ENCODE data around the gene NPHP4. TPM values are rescaled to one million over a fixed set of nuclear protein-coding genes. Genes with fewer than 3 reads are reported as not detected.

NPHP4 gene
- total RNA-seq, 2 experiments from 2014 or later = 6.2 to 7.7 TPM

GRCh38 chr1:5863238-5863637 is 129.0 kb downstream of the NPHP4 start:
- DNase-seq = no peak
- Histone ChIP-seq H3K36me3 (ENCODE audit: insufficient read depth, low read length) (no peaks in the 10 kb centered on the region), H3K4me1 (ENCODE audit: insufficient read depth, low read length) (no peaks in the 10 kb centered on the region), H3K27ac (ENCODE audit: low read depth in 1 of 2, low read length in 2 of 2) (no peak overlapping the region), H3K9me3 (ENCODE audit: control insufficient read depth in 1 of 2, insufficient read depth in 1 of 2, low read length in 2 of 2) (no peaks in the 10 kb centered on the region), H3K4me3 (ENCODE audit: low read length) (no peak overlapping the region), H3K27me3 (ENCODE audit: control insufficient read depth in 1 of 2, insufficient read depth in 2 of 2, low read length in 2 of 2) (no peaks in the 10 kb centered on the region)
- TF ChIP-seq CTCF (IDR thresholded peaks at IDR 0.05) = no peak
- Mint-ChIP-seq H3K4me3 (no peak overlapping the region), H3K27me3 (no peaks in the 10 kb centered on the region), H3K4me1 (ENCODE audit: low read depth) (no peaks in the 10 kb centered on the region), H3K36me3 (ENCODE audit: low read depth) (peaks cover 4% of the 10 kb centered on the region), H3K27ac (no peak overlapping the region), H3K9me3 (no peaks in the 10 kb centered on the region)
- POLR2A ChIA-PET = interaction anchor here (0.7 kb wide), 1 partner anchor 65 kb away, joined by 3 read pairs; no protein-coding TSS in a partner anchor
- intact Hi-C loops (cut with DNase I, micrococcal nuclease) = no loop called here
- no peak for ATAC-seq (ENCODE audit: poor library complexity)
- CTCF ChIA-PET = no interaction called here

DNA sequence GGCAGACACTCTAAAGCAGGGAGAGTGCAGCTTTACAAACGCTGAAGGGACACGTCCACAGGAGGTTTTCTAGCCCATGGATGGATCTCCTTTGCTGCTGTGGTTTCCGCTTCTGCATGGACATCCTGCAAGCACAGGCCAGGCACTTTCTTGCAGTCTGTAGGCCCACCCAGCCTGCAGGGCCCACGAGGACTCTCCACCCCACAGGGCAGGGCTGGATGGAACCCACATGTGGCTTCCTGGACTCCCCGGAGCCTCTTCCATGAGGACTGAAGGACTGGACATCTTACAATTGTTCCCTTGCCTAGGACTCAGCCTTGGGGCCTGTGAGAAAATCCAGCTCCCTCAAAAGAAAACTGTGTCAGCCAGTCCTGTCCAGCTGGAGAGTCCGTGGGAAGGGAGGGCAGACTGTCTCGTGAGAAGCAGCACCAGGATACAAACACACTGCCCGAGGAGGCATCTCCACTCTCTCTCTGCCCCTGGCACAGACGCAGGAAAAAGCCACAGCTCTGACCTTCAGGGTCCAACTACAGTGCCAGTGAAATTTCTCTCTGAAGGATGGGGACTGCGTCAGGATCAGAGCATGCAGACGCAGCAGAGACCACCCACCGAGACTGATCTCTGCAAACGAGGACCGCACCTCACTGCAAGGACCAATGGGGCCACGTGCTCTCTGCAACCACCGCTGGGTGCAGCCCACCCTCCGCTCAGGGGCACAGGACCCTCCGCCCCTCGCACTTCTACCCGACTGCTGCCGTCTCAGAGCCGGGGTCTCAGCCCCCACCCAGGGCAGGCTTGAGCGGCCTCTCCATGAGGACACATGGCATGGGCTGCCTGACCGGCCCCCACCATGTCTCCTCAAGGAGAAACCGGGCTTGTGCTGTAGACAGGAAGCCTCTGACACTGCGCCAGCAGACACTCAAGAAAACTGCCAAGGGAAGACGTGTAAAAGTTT is 130.1 kb downstream of the NPHP4 start:
- no peak for TF ChIP-seq CTCF (IDR thresholded peaks at IDR 0.05)
- Mint-ChIP-seq H3K27ac (no peak overlapping the region), H3K9me3 (no peaks in the 10 kb centered on the region), H3K4me3 (no peak overlapping the region), H3K36me3 (ENCODE audit: low read depth) (peaks cover 4% of the 10 kb centered on the region), H3K27me3 (no peaks in the 10 kb centered on the region), H3K4me1 (ENCODE audit: low read depth) (no peaks in the 10 kb centered on the region)
- no peaks in the 10 kb centered on the region for H3K9me3 ChIP-seq (ENCODE audit: control insufficient read depth in 1 of 2, insufficient read depth in 1 of 2, low read length in 2 of 2)
- DNase-seq = no peak
- intact Hi-C loops (cut with DNase I, micrococcal nuclease) = no loop called here
- no peak for ATAC-seq (ENCODE audit: poor library complexity)
- ChIA-PET POLR2A (no interaction called here), CTCF (no interaction called here)
- H3K4me3 ChIP-seq (ENCODE audit: low read length) = no peak overlapping the region
- no peaks in the 10 kb centered on the region for H3K27me3 ChIP-seq (ENCODE audit: control insufficient read depth in 1 of 2, insufficient read depth in 2 of 2, low read length in 2 of 2)
- no peaks in the 10 kb centered on the region for H3K4me1 ChIP-seq (ENCODE audit: insufficient read depth, low read length)
- H3K36me3 ChIP-seq (ENCODE audit: insufficient read depth, low read length) = no peaks in the 10 kb centered on the region
- H3K27ac ChIP-seq (ENCODE audit: low read depth in 1 of 2, low read length in 2 of 2) = no peak overlapping the region

- ChIA-PET CTCF (no interaction called here), POLR2A (no interaction called here)
- no peak overlapping the region for H3K4me3 Mint-ChIP-seq
- no peak for TF ChIP-seq CTCF (IDR thresholded peaks at IDR 0.05)
- intact Hi-C loops (cut with DNase I, micrococcal nuclease) = no loop called here
- peaks cover 4% of the 10 kb centered on the region for H3K36me3 Mint-ChIP-seq (ENCODE audit: low read depth)
- H3K4me3 ChIP-seq (ENCODE audit: low read length) = no peak overlapping the region
- H3K27ac ChIP-seq (ENCODE audit: low read depth in 1 of 2, low read length in 2 of 2) = no peak overlapping the region
- H3K9me3 ChIP-seq (ENCODE audit: control insufficient read depth in 1 of 2, insufficient read depth in 1 of 2, low read length in 2 of 2) = no peaks in the 10 kb centered on the region
- no peaks in the 10 kb centered on the region for H3K4me1 ChIP-seq (ENCODE audit: insufficient read depth, low read length)
- no peak for DNase-seq
- no peaks in the 10 kb centered on the region for H3K9me3 Mint-ChIP-seq
- H3K27me3 Mint-ChIP-seq = no peaks in the 10 kb centered on the region
- no peaks in the 10 kb centered on the region for H3K36me3 ChIP-seq (ENCODE audit: insufficient read depth, low read length)
- H3K4me1 Mint-ChIP-seq (ENCODE audit: low read depth) = no peaks in the 10 kb centered on the region
- H3K27ac Mint-ChIP-seq = no peak overlapping the region
- H3K27me3 ChIP-seq (ENCODE audit: control insufficient read depth in 1 of 2, insufficient read depth in 2 of 2, low read length in 2 of 2) = no peaks in the 10 kb centered on the region
- ATAC-seq (ENCODE audit: poor library complexity) = no peak
Observed at GRCh38 chr1:5860277-5860676, 131.9 kb downstream of the NPHP4 start.

Measured in CD4-positive, alpha-beta T cell (primary cell).